A673 (cell line): ENCODE data around the gene FBN1.

ENCODE experiments used
- EZH2 ChIP-seq: fragments of 200-600 bp; sonication (generic); IDR thresholded peaks from 2 replicates; pipeline ENCODE4 v1.6.1; 2017; ENCODE audit warnings: borderline replicate concordance, low read depth, mild to moderate bottlenecking, mixed read lengths, antibody characterized with exemption, low read length; ENCODE audit not compliant: poor library complexity, severe bottlenecking
- TF ChIP-seq, protein P1 (sequence below): fragments of 300-800, 200-600 bp; sonication (generic); conservative IDR thresholded peaks from 2 replicates; pipeline ENCODE4 v1.5.1; 2017; ENCODE audit warnings: low read depth, mild to moderate bottlenecking, antibody characterized with exemption, low read length, moderate library complexity, mixed read lengths

DNA sequence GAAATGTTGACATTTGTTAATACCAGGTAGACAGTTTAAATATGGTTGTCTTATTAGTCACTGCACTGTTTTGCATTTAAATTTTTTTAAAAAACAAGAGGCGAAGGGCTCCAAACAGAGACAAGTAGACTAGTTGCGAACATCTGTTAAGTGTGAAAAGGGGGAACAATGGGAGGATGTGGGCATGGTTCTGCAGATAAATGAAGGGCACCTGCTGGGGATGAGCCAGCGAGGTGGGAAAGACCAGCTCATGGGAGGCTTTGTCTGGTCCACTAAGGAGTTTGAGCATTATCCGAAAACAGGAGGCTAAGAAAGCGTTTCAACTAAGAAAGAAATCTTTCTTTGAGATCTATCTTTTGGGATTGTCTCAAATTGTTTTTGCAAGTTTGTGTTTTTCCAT is 72.7 kb downstream of the FBN1 start:
- TF ChIP-seq, protein P1, sequence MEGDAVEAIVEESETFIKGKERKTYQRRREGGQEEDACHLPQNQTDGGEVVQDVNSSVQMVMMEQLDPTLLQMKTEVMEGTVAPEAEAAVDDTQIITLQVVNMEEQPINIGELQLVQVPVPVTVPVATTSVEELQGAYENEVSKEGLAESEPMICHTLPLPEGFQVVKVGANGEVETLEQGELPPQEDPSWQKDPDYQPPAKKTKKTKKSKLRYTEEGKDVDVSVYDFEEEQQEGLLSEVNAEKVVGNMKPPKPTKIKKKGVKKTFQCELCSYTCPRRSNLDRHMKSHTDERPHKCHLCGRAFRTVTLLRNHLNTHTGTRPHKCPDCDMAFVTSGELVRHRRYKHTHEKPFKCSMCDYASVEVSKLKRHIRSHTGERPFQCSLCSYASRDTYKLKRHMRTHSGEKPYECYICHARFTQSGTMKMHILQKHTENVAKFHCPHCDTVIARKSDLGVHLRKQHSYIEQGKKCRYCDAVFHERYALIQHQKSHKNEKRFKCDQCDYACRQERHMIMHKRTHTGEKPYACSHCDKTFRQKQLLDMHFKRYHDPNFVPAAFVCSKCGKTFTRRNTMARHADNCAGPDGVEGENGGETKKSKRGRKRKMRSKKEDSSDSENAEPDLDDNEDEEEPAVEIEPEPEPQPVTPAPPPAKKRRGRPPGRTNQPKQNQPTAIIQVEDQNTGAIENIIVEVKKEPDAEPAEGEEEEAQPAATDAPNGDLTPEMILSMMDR, result no peak
- TF ChIP-seq EZH2, result no peak
